Dedifferentiated amniotic fluid mesenchymal stem cell (primary cell): ENCODE measurements around the gene COA3.

Experiments used
- DNase-seq: peaks from one replicate; pipeline ENCODE4 v3.0.0-alpha.2; 2016; ENCODE audit errors: extremely low spot score

Gene COA3

GRCh38 chr17:42817866-42818265, 19.4 kb upstream of the COA3 start:
- no peak for DNase-seq

- DNase-seq = no peak
These were observed 16.3 kb upstream of the COA3 start for GRCh38 chr17:42814633-42815399.

GRCh38 chr17:42809250-42809649, 10.7 kb upstream of the COA3 start:
- DNase-seq = no peak

- no peak for DNase-seq
These were observed 7.7 kb upstream of the COA3 start for GRCh38 chr17:42806249-42806648.

GRCh38 chr17:42804918-42805367, 6.4 kb upstream of the COA3 start:
- no peak for DNase-seq

GRCh38 chr17:42803074-42803883, 4.8 kb upstream of the COA3 start:
- no peak for DNase-seq

- no peak for DNase-seq
These were observed 507 bp downstream of the COA3 start for GRCh38 chr17:42798011-42798382.

GRCh38 chr17:42797067-42798007, 1.2 kb downstream of the COA3 start:
- DNase-seq = no peak

GRCh38 chr17:42796066-42796758, 2.3 kb downstream of the COA3 start:
- DNase-seq = no peak

- no peak for DNase-seq
These were observed 3.0 kb downstream of the COA3 start for GRCh38 chr17:42795465-42795864.

- no peak for DNase-seq
These were observed 3.4 kb downstream of the COA3 start for GRCh38 chr17:42795061-42795460.

GRCh38 chr17:42792545-42792944, 6.0 kb downstream of the COA3 start:
- no peak for DNase-seq

GRCh38 chr17:42791948-42792347, 6.6 kb downstream of the COA3 start:
- DNase-seq = no peak

- no peak for DNase-seq
These were observed 11.2 kb downstream of the COA3 start for GRCh38 chr17:42787266-42787665.

- no peak for DNase-seq
These were observed 13.5 kb downstream of the COA3 start for GRCh38 chr17:42784811-42785592.

GRCh38 chr17:42784409-42784808, 14.1 kb downstream of the COA3 start:
- no peak for DNase-seq

- DNase-seq = no peak
These were observed 14.7 kb downstream of the COA3 start for GRCh38 chr17:42783791-42784138.

- no peak for DNase-seq
These were observed 15.3 kb downstream of the COA3 start for GRCh38 chr17:42783062-42783790.

- no peak for DNase-seq
These were observed 16.1 kb downstream of the COA3 start for GRCh38 chr17:42782166-42783061.
